Stimulated activated naive CD4-positive, alpha-beta T cell (primary cell): Measurements from ENCODE around the gene TNS3.
"Not testable (repeated sequence)": the region's sequence is repeated elsewhere in the genome, so short reads cannot be mapped to it uniquely, and the experiment has no call there.

Experiments
- DNase-seq, 6 experiments: peaks; one replicate each; lab custom pipeline; 2025; lab: John Stamatoyannopoulos, UW

The TNS3 gene

GRCh38 chr7:47561715-47562446, 20.0 kb downstream of the TNS3 start:
- DNase-seq = no peak

- no peak for DNase-seq
Observed at GRCh38 chr7:47559306-47560220, 22.3 kb downstream of the TNS3 start.

- DNase-seq = no peak
Observed at GRCh38 chr7:47557694-47558670, 23.9 kb downstream of the TNS3 start.

- no peak for DNase-seq
Observed at GRCh38 chr7:47557317-47557693, 24.6 kb downstream of the TNS3 start.

- DNase-seq = no peak
Observed at GRCh38 chr7:47556511-47557180, 25.3 kb downstream of the TNS3 start.

- no peak for DNase-seq
Observed at GRCh38 chr7:47553309-47553708, 28.6 kb downstream of the TNS3 start.

- no peak for DNase-seq
Observed at GRCh38 chr7:47552621-47553020, 29.3 kb downstream of the TNS3 start.

GRCh38 chr7:47551668-47552440, 30.1 kb downstream of the TNS3 start:
- no peak for DNase-seq

GRCh38 chr7:47550788-47551470, 31.0 kb downstream of the TNS3 start:
- DNase-seq = no peak

- DNase-seq = no peak
Observed at GRCh38 chr7:47549916-47550315, 32.0 kb downstream of the TNS3 start.

GRCh38 chr7:47549397-47549796, 32.5 kb downstream of the TNS3 start:
- DNase-seq = no peak

GRCh38 chr7:47548546-47548945, 33.4 kb downstream of the TNS3 start:
- no peak for DNase-seq

- DNase-seq = no peak
Observed at GRCh38 chr7:47546733-47547494, 35.0 kb downstream of the TNS3 start.

- DNase-seq = no peak
Observed at GRCh38 chr7:47546171-47546570, 35.7 kb downstream of the TNS3 start.

GRCh38 chr7:47544416-47544815, 37.5 kb downstream of the TNS3 start:
- no peak for DNase-seq

- no peak for DNase-seq
Observed at GRCh38 chr7:47543714-47544113, 38.2 kb downstream of the TNS3 start.

- DNase-seq = no peak
Observed at GRCh38 chr7:47543056-47543455, 38.9 kb downstream of the TNS3 start.

GRCh38 chr7:47542051-47542450, 39.9 kb downstream of the TNS3 start:
- DNase-seq = no peak

GRCh38 chr7:47541485-47541884, 40.4 kb downstream of the TNS3 start:
- DNase-seq = not testable (repeated sequence)
